Left lobe of liver (tissue), 2 donors: ENCODE results near the gene DPY19L2. TPM values are rescaled to one million over a fixed set of nuclear protein-coding genes. Genes with fewer than 3 reads are reported as not detected.
"Not testable (repeated sequence)": the region's sequence is repeated elsewhere in the genome, so short reads cannot be mapped to it uniquely, and the experiment has no call there.

Experiments
- ATAC-seq: fragments of 200-7000 bp; cut with Tn5 transposase; one replicate; pipeline ENCODE4 v1.9.1; 2020; ENCODE audit warnings: mild to moderate bottlenecking, moderate library complexity
- DNase-seq: peaks from one replicate; pipeline ENCODE4 v3.0.0-alpha.2; 2020; ENCODE audit warnings: low spot score
- total RNA-seq: library from RNA; stranded (reverse); gene quantifications from one replicate; pipeline ENCODE4 v1.2.1, GENCODE V29; 2021
- donor health status: DM: no; HTN: no; CAD: no; lungs with moderate emphysema.
- donor health status: DM: no; HTN: yes; CAD: no.

DPY19L2 gene
- total RNA-seq, 1 donor from 2014 or later, result not detected

- not testable (repeated sequence) for ATAC-seq, DNase-seq
Measured at GRCh38 chr12:63545298-63545916, 122.9 kb downstream of the DPY19L2 start.

- not testable (repeated sequence) for ATAC-seq
Measured at GRCh38 chr12:63538656-63539055, 129.6 kb downstream of the DPY19L2 start.

GRCh38 chr12:63537838-63538237, 130.5 kb downstream of the DPY19L2 start:
- ATAC-seq, DNase-seq: not testable (repeated sequence)

More at GRCh38 chr12:63538656-63539055, 129.6 kb downstream of the DPY19L2 start:
- not testable (repeated sequence) for DNase-seq

GRCh38 chr12:63529641-63530040, 138.7 kb downstream of the DPY19L2 start:
- ATAC-seq, DNase-seq: not testable (repeated sequence)

- ATAC-seq, result no peak
- DNase-seq, result no peak
Measured at GRCh38 chr12:63525831-63526230, 142.5 kb downstream of the DPY19L2 start.

- ATAC-seq, result no peak
Measured at GRCh38 chr12:63521706-63522105, 146.6 kb downstream of the DPY19L2 start.

More at GRCh38 chr12:63521706-63522105, 146.6 kb downstream of the DPY19L2 start:
- DNase-seq, result no peak

Other genes starting within 250 kb of the DPY19L2 start
- gene RXYLT1, start 111.4 kb upstream of the DPY19L2 start, total RNA-seq, result 9.8 TPM
- gene SRGAP1, start 176.2 kb upstream of the DPY19L2 start, total RNA-seq, result 1.1 TPM